GM18519 (cell line): ENCODE data around the gene HBE1.
A peak's percentile ranks its signal among the peaks of the same experiment; 100 is the strongest.

Source experiments
- ATAC-seq: cut with Tn5 transposase; IDR thresholded peaks from one replicate; pipeline ENCODE4 v1.9.1; 2021; ENCODE audit warnings: mild to moderate bottlenecking, moderate library complexity; ENCODE audit not compliant: unreplicated experiment, low FRiP score

HBE1 gene

DNA sequence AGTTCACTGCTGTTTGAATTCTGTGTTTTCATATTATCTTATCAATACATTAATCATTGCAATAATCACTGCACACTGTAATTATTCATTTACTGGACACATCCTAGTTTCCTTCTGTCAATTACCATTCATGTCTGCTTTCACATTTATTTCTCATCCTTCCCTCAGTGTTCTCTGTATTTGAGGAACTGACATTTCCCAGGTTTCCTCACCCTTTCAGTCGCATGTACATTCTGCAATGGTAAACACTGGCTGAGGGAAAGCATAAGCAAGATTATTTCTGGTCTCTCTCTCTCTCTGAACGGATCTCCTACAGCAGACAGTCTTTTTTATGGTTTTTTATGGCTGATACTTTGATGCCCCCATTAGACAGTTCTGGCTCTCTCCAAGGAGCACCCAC, 31.3 kb downstream of the HBE1 start:
- no peak for ATAC-seq

DNA sequence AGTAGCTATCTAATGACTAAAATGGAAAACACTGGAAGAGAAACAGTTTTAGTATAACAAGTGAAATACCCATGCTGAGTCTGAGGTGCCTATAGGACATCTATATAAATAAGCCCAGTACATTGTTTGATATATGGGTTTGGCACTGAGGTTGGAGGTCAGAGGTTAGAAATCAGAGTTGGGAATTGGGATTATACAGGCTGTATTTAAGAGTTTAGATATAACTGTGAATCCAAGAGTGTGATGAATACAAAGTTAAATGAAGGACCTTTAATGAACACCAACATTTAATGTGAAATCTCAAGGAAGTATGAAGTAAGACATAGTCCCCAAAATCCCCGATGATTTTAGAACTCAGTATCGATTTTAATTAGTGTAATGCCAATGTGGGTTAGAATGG, 32.3 kb downstream of the HBE1 start:
- ATAC-seq = no peak

- ATAC-seq = no peak
These were observed 34.2 kb downstream of the HBE1 start for GRCh38 chr11:5235364-5236095.

GRCh38 chr11:5234381-5234834, 35.3 kb downstream of the HBE1 start, which contains the start of gene HBD:
TSS of gene HBD (minus strand) at chr11:5234483. CDS start at chr11:5234433, 50 bp downstream.
- ATAC-seq = peak; percentile 74

GRCh38 chr11:5233307-5233706, 36.4 kb downstream of the HBE1 start:
- ATAC-seq = no peak

GRCh38 chr11:5232821-5233220, 36.9 kb downstream of the HBE1 start:
- ATAC-seq = no peak

DNA sequence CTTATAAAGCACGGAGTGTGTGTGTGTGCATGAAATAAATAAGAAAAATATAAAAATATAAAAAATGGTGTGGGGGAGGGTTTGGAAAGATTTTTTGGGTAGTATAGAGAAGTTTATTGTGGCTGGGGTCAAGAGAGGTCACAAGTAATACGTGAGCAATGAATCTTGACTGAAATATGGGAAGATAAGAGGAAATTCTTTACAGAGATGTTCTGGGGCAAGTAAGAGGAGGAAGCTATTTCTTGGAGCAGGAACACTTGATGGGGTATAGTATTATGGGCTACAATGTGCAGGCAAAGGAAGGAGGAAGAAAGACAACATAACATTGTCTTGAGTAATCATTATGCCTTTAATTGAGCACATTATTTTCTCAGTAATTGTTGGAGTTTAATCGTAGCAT, 37.6 kb downstream of the HBE1 start:
- ATAC-seq = no peak

DNA sequence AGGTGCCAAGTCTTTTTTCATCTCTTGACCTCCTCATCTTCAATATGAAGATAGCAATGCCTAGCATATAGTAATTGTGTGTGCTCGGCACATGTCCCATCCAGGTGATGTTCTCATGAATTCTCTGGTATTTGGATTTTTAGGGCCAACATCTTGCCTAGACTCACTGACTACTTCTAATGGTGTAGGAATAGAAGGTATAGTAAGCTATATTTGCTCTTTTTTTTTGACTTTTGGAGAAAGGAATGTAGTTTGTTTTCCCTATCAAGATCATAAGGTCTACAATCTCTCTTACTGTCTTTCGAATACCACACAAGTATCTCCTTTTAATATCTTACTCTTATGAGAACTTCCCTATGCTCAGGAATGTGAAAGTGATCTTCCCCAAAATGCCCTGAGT, 38.6 kb downstream of the HBE1 start:
- ATAC-seq = no peak

- ATAC-seq = no peak
These were observed 39.5 kb downstream of the HBE1 start for GRCh38 chr11:5230266-5230665.

- ATAC-seq = no peak
These were observed 39.9 kb downstream of the HBE1 start for GRCh38 chr11:5229796-5230195.

DNA sequence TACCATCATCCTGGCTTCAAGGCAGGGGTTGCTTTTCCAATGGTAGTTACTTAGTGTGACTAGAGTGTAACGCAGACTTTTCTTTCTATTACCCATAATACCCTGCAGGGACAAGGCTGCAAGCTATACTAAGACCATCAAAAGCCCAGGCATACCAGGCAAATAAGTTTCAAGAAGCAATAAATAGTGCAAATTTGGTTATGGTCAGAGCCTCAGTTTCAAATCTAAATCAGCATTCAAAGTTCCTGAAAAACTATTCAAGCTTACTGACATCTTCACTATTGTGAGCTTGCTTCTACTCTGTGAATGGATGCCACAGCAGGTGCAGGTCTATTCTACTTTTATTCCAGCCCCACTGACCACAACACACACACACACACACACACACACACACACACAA, 40.4 kb downstream of the HBE1 start:
- ATAC-seq = no peak

GRCh38 chr11:5228124-5228523, 41.6 kb downstream of the HBE1 start:
- no peak for ATAC-seq

GRCh38 chr11:5227681-5228080, 42.1 kb downstream of the HBE1 start:
- ATAC-seq = no peak

- no peak for ATAC-seq
These were observed 42.9 kb downstream of the HBE1 start, which contains the start of gene HBB for GRCh38 chr11:5226732-5227310. TSS of gene HBB (minus strand) at chr11:5227071. CDS start at chr11:5227021, 50 bp downstream.

DNA sequence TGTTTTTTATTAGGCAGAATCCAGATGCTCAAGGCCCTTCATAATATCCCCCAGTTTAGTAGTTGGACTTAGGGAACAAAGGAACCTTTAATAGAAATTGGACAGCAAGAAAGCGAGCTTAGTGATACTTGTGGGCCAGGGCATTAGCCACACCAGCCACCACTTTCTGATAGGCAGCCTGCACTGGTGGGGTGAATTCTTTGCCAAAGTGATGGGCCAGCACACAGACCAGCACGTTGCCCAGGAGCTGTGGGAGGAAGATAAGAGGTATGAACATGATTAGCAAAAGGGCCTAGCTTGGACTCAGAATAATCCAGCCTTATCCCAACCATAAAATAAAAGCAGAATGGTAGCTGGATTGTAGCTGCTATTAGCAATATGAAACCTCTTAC, 44.3 kb downstream of the HBE1 start:
- no peak for ATAC-seq

DNA sequence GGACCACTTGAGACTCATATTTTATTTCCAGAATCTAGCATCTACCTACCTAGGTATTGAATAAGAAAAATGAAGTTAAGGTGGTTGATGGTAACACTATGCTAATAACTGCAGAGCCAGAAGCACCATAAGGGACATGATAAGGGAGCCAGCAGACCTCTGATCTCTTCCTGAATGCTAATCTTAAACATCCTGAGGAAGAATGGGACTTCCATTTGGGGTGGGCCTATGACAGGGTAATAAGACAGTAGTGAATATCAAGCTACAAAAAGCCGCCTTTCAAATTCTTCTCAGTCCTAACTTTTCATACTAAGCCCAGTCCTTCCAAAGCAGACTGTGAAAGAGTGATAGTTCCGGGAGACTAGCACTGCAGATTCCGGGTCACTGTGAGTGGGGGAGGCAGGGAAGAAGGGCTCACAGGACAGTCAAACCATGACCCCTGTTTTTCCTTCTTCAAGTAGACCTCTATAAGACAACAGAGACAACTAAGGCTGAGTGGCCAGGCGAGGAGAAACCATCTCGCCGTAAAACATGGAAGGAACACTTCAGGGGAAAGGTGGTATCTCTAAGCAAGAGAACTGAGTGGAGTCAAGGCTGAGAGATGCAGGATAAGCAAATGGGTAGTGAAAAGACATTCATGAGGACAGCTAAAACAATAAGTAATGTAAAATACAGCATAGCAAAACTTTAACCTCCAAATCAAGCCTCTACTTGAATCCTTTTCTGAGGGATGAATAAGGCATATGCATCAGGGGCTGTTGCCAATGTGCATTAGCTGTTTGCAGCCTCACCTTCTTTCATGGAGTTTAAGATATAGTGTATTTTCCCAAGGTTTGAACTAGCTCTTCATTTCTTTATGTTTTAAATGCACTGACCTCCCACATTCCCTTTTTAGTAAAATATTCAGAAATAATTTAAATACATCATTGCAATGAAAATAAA, 44.9 kb downstream of the HBE1 start:
- ATAC-seq = no peak

DNA sequence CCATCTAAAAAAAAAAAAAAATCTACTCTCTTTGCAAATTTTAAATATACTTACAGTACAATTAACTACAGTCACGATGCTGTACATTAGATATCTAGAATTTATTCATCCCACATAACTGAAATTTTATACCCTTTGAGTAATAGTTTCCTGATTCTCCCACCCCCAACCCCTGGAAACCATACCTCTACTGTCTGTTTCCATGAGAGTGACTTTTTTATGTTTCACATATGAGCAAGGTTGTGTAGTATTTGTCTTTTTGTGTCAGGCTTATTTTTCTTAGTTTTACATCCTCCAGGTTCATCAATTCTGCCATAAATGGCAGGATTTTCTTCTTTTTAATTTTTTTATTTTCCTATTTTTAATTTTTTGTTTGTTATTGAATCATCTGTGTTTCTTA, 46.1 kb downstream of the HBE1 start:
- no peak for ATAC-seq

DNA sequence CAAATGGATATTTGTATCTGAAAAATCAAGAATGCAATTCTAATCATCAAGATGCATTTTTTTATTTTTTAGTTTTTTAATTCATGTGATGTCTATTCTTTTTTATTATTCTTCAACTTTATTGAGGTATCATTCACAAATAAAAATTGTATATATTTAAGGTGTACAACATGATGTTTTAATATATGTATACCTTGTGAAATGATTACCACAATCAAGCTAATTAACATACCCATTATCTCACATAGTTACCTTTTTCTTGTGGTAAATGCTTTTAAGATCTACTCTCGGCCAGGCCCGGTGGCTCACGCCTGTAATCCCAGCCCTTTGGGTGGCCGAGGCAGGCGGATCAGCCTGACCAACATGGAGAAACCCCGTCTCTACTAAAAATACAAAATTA, 46.6 kb downstream of the HBE1 start:
- ATAC-seq = no peak
